Measurements from ENCODE around the gene CTRB1.

DNA sequence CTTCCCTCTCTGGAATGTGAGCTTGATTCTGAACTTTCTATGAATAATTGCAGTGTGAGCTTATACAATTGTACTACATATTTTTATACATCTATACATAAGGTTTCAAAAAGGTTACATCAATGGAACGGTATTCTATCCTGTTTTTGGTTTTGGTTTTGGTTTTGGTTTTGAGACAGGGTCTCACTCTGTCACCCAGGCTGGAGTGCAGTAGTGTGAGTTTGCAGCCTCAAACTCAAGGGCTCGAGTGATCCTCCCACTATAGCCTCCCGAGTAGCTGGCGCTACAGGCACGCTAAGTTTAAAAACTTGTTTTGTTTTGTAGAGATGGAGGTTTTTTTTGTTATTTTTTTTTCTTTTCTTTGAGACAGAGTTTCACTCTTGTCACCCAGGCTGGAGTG is 1.1 kb downstream of the CTRB1 start:
- TF ChIP-seq CTCF (conservative IDR thresholded peaks at IDR 0.05; ENCODE audit: low read depth, low read length) (no peak), EZH2 (IDR thresholded peaks at IDR 0.05; ENCODE audit: borderline replicate concordance, low read depth, low read length, poor library complexity, severe bottlenecking) (no peak)
